Astrocyte (in vitro differentiated cells and primary cell): Measurements from ENCODE around the gene CST9. TPM values are rescaled to one million over a fixed set of nuclear protein-coding genes. Genes with fewer than 3 reads are reported as not detected.

Source experiments
- DNase-seq: peaks from one replicate; pipeline ENCODE4 v3.0.0-alpha.2; 2010; ENCODE audit warnings: low read depth
- FAIRE-seq: peaks from 2 replicates; lab custom pipeline; 2011; peaks lifted over from hg19 to GRCh38; lab: Jason Lieb, UNC
- H2AFZ ChIP-seq: 2 replicates; pipeline ENCODE4 v1.6.0; 2012; ENCODE audit warnings: low read depth, low read length, inconsistent platforms
- H3K27ac ChIP-seq: 2 replicates; pipeline ENCODE4 v1.5.1; 2011; ENCODE audit warnings: low read depth, low read length, inconsistent platforms
- H3K27me3 ChIP-seq: 2 replicates; pipeline ENCODE4 v1.6.0; 2011; ENCODE audit warnings: low read length, inconsistent platforms; ENCODE audit not compliant: insufficient read depth
- H3K36me3 ChIP-seq: 2 replicates; pipeline ENCODE4 v1.5.1; 2011; ENCODE audit warnings: low read length, inconsistent platforms; ENCODE audit not compliant: insufficient read depth
- H3K4me1 ChIP-seq: 2 replicates; pipeline ENCODE4 v1.5.1; 2011; ENCODE audit warnings: low read length, inconsistent platforms; ENCODE audit not compliant: insufficient read depth
- H3K4me2 ChIP-seq: 2 replicates; pipeline ENCODE4 v1.6.0; 2012; ENCODE audit warnings: low read length, inconsistent platforms
- H3K4me3 ChIP-seq: 2 replicates; pipeline ENCODE4 v1.5.1; 2011; ENCODE audit warnings: low read depth, mild to moderate bottlenecking, low read length, inconsistent platforms; ENCODE audit not compliant: insufficient read depth
- H3K79me2 ChIP-seq: 2 replicates; pipeline ENCODE4 v1.6.0; 2012; ENCODE audit warnings: mild to moderate bottlenecking, low read length, inconsistent platforms; ENCODE audit not compliant: insufficient read depth
- H3K9ac ChIP-seq: 2 replicates; pipeline ENCODE4 v1.6.0; 2012; ENCODE audit warnings: mild to moderate bottlenecking, low read length, inconsistent platforms
- H3K9me3 ChIP-seq: 2 replicates; pipeline ENCODE4 v1.5.1; 2012; ENCODE audit warnings: low read depth, mild to moderate bottlenecking, low read length, inconsistent platforms; ENCODE audit not compliant: insufficient read depth
- H4K20me1 ChIP-seq: 2 replicates; pipeline ENCODE4 v1.6.0; 2012; ENCODE audit warnings: low read length, inconsistent platforms; ENCODE audit not compliant: insufficient read depth
- H3K27ac Mint-ChIP-seq: one replicate; pipeline ENCODE4 v1.8.0; 2021; ENCODE audit warnings: mild to moderate bottlenecking, mixed read lengths; ENCODE audit not compliant: unreplicated experiment
- H3K27me3 Mint-ChIP-seq: one replicate; pipeline ENCODE4 v1.8.0; 2021; ENCODE audit warnings: low read depth, mixed read lengths; ENCODE audit not compliant: unreplicated experiment
- H3K36me3 Mint-ChIP-seq: one replicate; pipeline ENCODE4 v1.8.0; 2021; ENCODE audit warnings: low read depth, mixed read lengths; ENCODE audit not compliant: unreplicated experiment
- H3K4me1 Mint-ChIP-seq: one replicate; pipeline ENCODE4 v1.8.0; 2021; ENCODE audit warnings: low read depth, mixed read lengths; ENCODE audit not compliant: unreplicated experiment
- H3K4me3 Mint-ChIP-seq: one replicate; pipeline ENCODE4 v1.8.0; 2021; ENCODE audit warnings: mild to moderate bottlenecking, moderate library complexity, mixed read lengths; ENCODE audit not compliant: unreplicated experiment
- H3K9me3 Mint-ChIP-seq: one replicate; pipeline ENCODE4 v1.8.0; 2021; ENCODE audit warnings: mild to moderate bottlenecking, mixed read lengths; ENCODE audit not compliant: unreplicated experiment
- CTCF ChIP-seq: IDR thresholded peaks from 2 replicates; pipeline ENCODE4 v1.5.1; 2011; ENCODE audit warnings: low read depth, mild to moderate bottlenecking, inconsistent platforms, low read length, moderate library complexity; ENCODE audit not compliant: insufficient read depth
- EZH2 ChIP-seq: IDR thresholded peaks from 2 replicates; pipeline ENCODE4 v1.6.1; 2012; ENCODE audit warnings: mild to moderate bottlenecking, low read length, inconsistent platforms; ENCODE audit not compliant: insufficient read depth
- total RNA-seq: library from RNA; stranded (reverse); gene quantifications from 2 replicates; pipeline ENCODE4 v1.2.1, GENCODE V29; 2021

Gene CST9
- total RNA-seq, 1 donor from 2014 or later: not detected

GRCh38 chr20:23653400-23653938 is 47.8 kb upstream of the CST9 start:
- H3K4me2 ChIP-seq: no peak overlapping the region
- no peak overlapping the region for H3K4me3 ChIP-seq
- H3K9me3 ChIP-seq: no peaks in the 10 kb centered on the region
- peaks cover 8% of the 10 kb centered on the region for H3K4me1 Mint-ChIP-seq
- H2AFZ ChIP-seq: no peak overlapping the region
- H3K27me3 ChIP-seq: peaks cover 2% of the 10 kb centered on the region
- no peaks in the 10 kb centered on the region for H3K79me2 ChIP-seq
- H3K9ac ChIP-seq: no peak overlapping the region
- H4K20me1 ChIP-seq: no peaks in the 10 kb centered on the region
- no peak for FAIRE-seq
- no peak overlapping the region for H3K27ac ChIP-seq
- no peaks in the 10 kb centered on the region for H3K36me3 Mint-ChIP-seq
- no peaks in the 10 kb centered on the region for H3K9me3 Mint-ChIP-seq
- no peak overlapping the region for H3K27ac Mint-ChIP-seq
- no peak overlapping the region for H3K4me3 Mint-ChIP-seq
- no peaks in the 10 kb centered on the region for H3K4me1 ChIP-seq
- H3K36me3 ChIP-seq: no peaks in the 10 kb centered on the region
- H3K27me3 Mint-ChIP-seq: peaks cover 3% of the 10 kb centered on the region
- DNase-seq: no peak
- TF ChIP-seq EZH2: no peak
- no peak for TF ChIP-seq CTCF

- H3K9me3 Mint-ChIP-seq: no peaks in the 10 kb centered on the region
- no peak overlapping the region for H3K4me3 Mint-ChIP-seq
- no peak for TF ChIP-seq CTCF
- no peak for TF ChIP-seq EZH2
- peaks cover 3% of the 10 kb centered on the region for H3K27me3 Mint-ChIP-seq
- Histone ChIP-seq H3K9ac (no peak overlapping the region), H3K4me2 (no peak overlapping the region), H2AFZ (no peak overlapping the region), H3K4me3 (no peak overlapping the region), H3K79me2 (no peaks in the 10 kb centered on the region), H3K27ac (no peak overlapping the region), H3K36me3 (no peaks in the 10 kb centered on the region), H3K27me3 (peaks cover 2% of the 10 kb centered on the region), H3K9me3 (no peaks in the 10 kb centered on the region), H4K20me1 (no peaks in the 10 kb centered on the region), H3K4me1 (no peaks in the 10 kb centered on the region)
- no peak for FAIRE-seq
- peaks cover 6% of the 10 kb centered on the region for H3K4me1 Mint-ChIP-seq
- H3K36me3 Mint-ChIP-seq: no peaks in the 10 kb centered on the region
- H3K27ac Mint-ChIP-seq: no peak overlapping the region
- DNase-seq: no peak
Measured at GRCh38 chr20:23652926-23653325, 47.2 kb upstream of the CST9 start.

DNA sequence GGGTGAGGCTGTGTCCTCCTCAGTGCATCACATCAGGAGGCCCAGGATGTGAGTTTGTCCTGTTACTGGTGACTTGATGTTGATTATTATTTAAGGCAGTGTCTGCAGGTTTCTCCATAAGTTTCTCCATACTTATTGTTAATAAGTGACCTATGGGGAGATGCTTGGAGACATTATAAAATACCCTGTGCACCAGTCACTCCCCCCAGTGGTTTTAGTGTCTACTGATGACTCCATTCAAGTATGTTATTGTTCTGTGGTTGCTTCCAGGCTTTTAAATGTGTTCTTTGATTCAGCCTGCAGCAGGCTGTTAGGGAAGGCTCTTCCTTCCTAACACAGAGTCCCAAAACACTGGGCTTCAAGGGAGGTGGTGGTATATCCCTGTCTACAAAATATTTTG is 46.7 kb upstream of the CST9 start:
- Histone ChIP-seq H3K4me1 (no peaks in the 10 kb centered on the region), H3K4me3 (no peak overlapping the region), H3K9ac (no peak overlapping the region), H3K4me2 (no peak overlapping the region), H4K20me1 (no peaks in the 10 kb centered on the region), H3K79me2 (no peaks in the 10 kb centered on the region), H3K27me3 (peaks cover 2% of the 10 kb centered on the region), H3K36me3 (no peaks in the 10 kb centered on the region), H2AFZ (no peak overlapping the region), H3K9me3 (no peaks in the 10 kb centered on the region), H3K27ac (no peak overlapping the region)
- DNase-seq (no peak), FAIRE-seq (no peak)
- Mint-ChIP-seq H3K4me1 (peaks cover 6% of the 10 kb centered on the region), H3K36me3 (no peaks in the 10 kb centered on the region), H3K9me3 (no peaks in the 10 kb centered on the region), H3K4me3 (no peak overlapping the region), H3K27ac (peak overlapping the region; percentile 10), H3K27me3 (peaks cover 3% of the 10 kb centered on the region)
- no peak for TF ChIP-seq CTCF
- no peak for TF ChIP-seq EZH2
